Hypothalamus (tissue), 51 donors: ENCODE measurements around the gene RAD51B.

Source experiments
- DNase-seq, 51 donors: peaks; one replicate each; lab custom pipeline; 2025; lab: John Stamatoyannopoulos, UW

Gene RAD51B

DNA sequence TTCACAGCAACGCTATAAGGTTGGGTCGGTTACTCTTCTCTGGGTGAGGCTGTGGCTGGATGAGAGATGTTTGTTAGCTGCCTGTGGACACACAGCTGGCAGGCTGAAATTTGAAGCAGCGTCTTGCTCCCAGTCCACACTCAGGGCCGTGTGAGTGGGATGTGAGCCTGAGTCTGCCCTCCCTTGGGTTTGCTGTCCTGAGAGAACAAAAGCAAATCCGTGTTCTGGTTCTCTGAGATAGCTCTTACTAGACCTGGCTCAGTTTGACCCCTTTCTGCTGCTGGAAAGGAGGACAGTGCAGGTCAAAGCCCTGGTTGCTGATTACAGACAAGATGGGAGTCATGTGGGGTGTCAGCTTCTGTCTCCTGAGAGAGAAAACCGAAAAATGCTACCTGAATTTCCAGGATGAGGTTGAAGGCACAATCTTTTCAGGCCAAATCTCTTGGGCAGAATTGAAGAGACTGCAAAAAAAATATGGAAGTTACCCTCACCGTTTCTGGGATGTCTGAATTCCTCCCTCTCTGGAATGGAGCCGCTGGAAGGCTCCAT is 702.5 kb downstream of the RAD51B start:
- DNase-seq = no peak

DNA sequence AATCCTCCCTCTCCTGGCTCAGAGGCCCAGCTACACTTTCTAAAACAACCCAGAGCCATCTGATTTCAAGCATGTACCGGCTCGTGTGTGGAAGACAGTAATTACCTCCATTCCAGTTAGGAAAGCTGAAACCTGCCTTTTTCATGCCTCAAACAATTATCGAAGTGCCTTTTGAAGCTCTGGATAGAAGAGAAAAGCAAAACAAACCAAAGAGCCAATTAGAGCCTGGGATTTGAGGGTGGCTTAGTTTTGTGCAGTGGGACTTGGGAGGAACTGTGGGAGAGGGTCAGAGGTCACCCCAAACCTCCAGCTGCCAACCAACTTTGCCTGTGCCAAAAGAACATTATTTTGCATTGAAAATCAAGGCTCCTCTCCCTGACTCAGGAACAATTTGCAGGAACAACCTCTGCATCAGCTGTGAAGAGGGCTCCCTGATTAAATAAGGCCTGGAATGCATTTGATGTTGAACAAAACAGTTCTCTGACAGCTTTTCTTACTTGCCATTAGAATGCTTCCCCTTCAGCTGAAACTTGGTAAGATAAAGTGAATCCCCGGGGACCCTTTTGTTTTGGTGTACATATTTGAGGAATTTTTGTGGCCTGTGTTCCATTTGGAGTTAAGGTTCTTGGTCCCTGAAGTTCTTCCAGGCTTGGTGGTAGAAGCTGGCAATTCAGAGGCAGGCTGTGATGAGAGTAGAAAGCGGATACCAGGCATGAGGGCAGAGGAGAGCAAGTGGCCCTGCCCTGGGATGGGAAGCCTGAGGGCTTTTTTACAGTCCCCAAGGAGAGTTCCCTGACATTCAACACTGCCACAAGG is 703.1 kb downstream of the RAD51B start:
- DNase-seq = no peak

DNA sequence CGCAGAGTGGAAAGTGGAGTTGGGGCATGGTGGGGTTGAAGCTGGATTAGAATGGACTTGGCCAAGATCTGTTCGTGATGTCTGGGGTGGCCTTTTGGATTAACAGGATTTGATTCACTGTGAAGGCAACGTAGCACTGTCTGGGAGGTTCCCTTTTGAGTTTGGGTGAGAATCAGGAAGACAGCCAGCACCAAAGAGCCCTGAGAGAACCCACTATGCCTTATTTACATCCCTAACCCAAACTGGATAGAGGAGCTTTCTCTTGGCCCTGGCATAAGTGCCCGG is 703.7 kb downstream of the RAD51B start:
- DNase-seq = no peak

DNA sequence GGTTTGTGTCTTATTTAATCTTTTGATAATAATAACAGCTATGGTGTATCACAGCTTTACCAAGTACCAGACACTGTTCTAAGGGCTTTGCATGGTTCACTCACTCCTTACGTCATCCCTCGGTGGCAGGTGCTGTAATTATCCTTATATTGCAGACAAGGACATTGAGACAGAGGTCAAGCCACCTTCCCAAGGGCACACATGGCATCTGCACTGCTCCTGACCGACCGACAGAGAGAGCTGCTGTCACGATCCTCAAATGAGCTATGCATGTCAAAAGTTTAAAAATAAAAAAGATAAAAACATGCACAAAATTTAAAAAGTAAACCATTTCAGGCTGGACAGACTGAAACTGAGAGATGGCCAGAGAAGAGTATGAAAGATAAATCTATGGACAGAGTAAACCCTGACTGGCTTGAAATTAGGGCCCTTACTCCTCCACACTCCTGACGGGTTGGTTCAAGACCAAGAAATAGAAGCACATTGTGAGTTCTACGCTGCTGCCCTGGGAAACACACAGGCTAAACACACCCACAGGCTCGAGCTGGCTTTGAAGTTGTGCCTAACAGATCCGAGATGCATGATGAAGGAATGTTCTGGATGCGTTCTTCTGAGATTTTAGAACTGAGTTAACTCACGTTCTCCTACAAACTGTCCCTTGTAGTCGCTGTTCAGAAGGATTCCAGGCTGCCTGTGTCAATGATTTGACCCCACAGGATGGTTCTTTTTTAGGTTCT is 704.6 kb downstream of the RAD51B start:
- DNase-seq = no peak

GRCh38 chr14:68525516-68525915 is 705.9 kb downstream of the RAD51B start:
- no peak for DNase-seq

GRCh38 chr14:68526512-68527091 is 707.0 kb downstream of the RAD51B start:
- no peak for DNase-seq

- no peak for DNase-seq
Observed at GRCh38 chr14:68527329-68527851, 707.8 kb downstream of the RAD51B start.

GRCh38 chr14:68528040-68528687 is 708.6 kb downstream of the RAD51B start:
- no peak for DNase-seq

DNA sequence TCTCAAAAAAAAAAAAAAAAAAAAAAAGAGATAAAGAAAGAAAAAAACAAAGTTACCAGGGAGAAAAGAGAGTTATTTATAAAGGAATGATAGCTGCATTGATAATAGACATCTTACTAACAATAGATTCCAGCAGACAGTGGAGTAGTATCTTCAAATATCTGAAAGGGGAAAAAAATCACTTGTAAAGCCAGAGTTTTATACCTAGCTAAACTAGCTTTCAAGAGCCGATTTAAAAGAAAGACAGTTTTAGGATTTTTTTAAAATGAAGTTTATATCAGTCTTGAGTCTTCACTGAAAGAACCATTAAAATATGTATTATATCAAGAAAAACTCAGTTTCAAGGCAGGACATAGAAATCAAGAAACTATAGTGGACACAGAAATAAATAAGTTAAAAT is 710.9 kb downstream of the RAD51B start:
- DNase-seq = no peak

- DNase-seq = no peak
Observed at GRCh38 chr14:68532496-68532895, 712.9 kb downstream of the RAD51B start.

DNA sequence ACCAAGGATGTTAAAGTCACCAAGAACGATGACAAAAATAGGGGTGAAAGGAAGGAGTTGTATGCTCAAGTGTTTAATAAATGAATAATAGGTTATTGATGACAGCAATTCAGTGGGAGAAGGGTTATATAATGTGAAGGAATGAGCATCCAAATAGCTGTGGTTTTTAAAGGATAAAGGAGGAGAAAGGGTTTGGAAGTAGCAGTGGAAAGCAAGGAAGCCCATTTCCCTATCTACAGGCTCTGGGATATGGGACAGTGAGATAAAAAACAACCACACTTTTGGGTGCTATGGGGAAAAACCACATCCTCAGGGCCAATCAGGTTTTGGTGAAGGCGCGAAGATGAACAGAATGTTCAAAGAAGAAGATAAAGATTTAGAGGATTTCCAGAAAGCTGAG is 714.7 kb downstream of the RAD51B start:
- DNase-seq = no peak

DNA sequence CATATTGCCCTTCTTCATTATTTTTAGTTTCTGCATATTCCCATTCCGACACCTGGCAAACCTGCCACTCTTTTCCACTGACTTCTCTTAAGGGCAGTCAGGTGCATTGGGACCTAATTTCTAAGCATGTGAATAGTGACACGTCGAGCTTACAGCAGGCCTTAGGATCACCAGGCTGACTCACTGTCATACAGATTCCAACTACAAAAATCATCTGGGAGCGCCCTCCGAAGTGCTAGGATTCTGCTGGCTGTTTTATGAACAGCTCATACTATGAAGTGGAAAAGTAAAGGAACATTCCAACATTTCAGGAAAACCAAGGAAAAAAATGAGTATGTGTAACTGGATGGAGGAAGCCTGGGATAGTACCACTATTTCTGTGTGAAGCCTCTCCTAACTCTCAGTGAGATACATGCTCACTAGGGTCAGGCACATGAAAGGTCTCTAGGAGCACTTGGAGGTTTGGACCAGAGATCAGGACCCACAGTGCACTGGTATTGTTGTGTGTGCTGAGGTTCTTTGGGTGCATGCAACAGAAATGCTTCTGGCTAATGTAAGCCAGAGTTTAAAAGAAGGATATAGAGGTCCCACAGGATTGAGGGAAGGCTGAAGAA is 715.9 kb downstream of the RAD51B start:
- DNase-seq = no peak

GRCh38 chr14:68536018-68536410 is 716.4 kb downstream of the RAD51B start:
- no peak for DNase-seq

DNA sequence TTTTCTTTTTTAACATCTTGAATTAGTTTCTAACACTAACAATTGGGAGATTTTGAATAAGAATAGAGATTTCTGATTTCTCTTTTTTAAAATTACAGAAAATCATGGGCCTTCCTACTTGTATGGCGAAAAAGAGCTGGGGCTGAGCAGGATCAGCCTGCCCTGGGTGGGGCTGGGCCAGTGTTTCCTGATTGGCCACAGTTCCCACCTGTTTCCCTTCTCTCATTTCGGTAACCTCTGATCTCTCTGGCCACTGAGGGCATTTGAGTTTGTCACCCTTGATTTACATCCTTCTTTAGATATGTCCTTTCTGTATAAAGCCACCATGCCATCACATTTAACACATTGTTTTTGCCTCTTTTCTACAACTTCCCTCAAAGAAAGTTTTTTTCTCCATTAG is 719.1 kb downstream of the RAD51B start:
- no peak for DNase-seq

- DNase-seq = peak in 17 of 51 donors; percentile 7 to 55 (median 25)
Observed at GRCh38 chr14:68539241-68539737, 719.7 kb downstream of the RAD51B start.

DNA sequence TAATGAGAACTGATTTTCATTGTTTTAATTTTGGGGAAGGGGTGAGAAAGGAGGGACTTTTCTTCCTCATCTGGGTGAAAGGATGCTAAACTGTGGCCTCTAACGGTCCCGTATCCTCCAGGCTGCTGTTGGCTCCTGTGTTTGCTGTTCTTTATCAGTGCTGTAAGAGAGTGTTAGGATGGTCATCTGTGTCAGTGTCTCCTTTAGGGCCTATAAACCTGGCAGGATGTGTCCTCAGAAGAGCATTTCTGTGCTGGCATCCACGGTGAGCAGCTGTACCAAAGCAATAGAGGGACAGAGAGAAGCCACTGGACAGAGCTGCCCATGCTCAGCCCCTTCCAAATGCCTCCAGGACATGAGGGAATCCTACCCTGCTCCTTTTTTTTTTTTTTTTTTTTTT is 720.2 kb downstream of the RAD51B start:
- no peak for DNase-seq

- no peak for DNase-seq
Observed at GRCh38 chr14:68541178-68541896, 721.8 kb downstream of the RAD51B start.

GRCh38 chr14:68542346-68542745 is 722.8 kb downstream of the RAD51B start:
- no peak for DNase-seq

DNA sequence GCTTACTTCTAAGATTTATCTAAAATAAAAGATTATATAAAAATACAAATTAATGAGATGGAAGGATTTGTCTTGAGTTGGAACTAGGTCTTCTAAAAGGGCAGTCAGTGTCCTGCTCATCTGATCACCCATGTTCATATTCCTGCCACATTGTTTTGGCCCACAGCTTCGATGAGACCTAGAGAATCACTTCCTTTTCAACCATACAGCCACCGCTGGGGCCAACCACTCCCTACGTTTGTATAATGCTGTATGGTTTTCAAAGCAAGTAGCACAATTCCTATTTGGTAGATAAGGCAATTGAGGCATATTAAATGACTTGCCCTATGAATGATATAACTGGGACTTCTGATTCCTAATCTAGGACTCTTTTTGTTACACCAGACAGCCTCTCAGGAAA is 723.9 kb downstream of the RAD51B start:
- DNase-seq = no peak
